H1 (cell line): ENCODE measurements around the gene COQ5. TPM values are rescaled to one million over a fixed set of nuclear protein-coding genes. Genes with fewer than 3 reads are reported as not detected.
A peak's percentile ranks its signal among the peaks of the same experiment; 100 is the strongest.

Source experiments
- CTCF ChIA-PET: fragments of 300-600 bp; sonication (Branson Sonifier 250); formaldehyde crosslinking; loops from one replicate; lab custom pipeline; 2021; ENCODE audit not compliant: partially characterized antibody; lab: Charles Lee
- POLR2A ChIA-PET: fragments of 300-600 bp; sonication (Branson Sonifier 250); formaldehyde crosslinking; loops from one replicate; lab custom pipeline; 2021; ENCODE audit warnings: inconsistent platforms; ENCODE audit not compliant: partially characterized antibody; lab: Charles Lee
- DNase-seq, 2 experiments: peaks; one replicate each; pipeline versions ENCODE4 v3.0.0 to v3.0.0-alpha.2; 2010 to 2022; ENCODE audit warnings: low spot score in 2 of 2, low read depth in 1 of 2, mixed read lengths in 1 of 2
- FAIRE-seq: peaks from 2 replicates; lab custom pipeline; 2011; peaks lifted over from hg19 to GRCh38; lab: Jason Lieb, UNC
- H2AFZ ChIP-seq: 2 replicates; pipeline ENCODE4 v1.8.1; 2012; ENCODE audit warnings: low read length, inconsistent platforms
- H2AK5ac ChIP-seq: 2 replicates; pipeline ENCODE4 v1.6.1; 2013; ENCODE audit warnings: low read depth, low read length
- H2BK120ac ChIP-seq: replicated peaks from 2 replicates; pipeline ENCODE3; 2013; ENCODE audit warnings: low read depth, low read length, inconsistent platforms
- H2BK12ac ChIP-seq: 2 replicates; pipeline ENCODE4 v1.6.1; 2013; ENCODE audit warnings: low read depth, low read length
- H2BK15ac ChIP-seq: 2 replicates; pipeline ENCODE4 v1.6.1; 2013; ENCODE audit warnings: low read length
- H2BK20ac ChIP-seq: 2 replicates; pipeline ENCODE4 v1.6.1; 2013; ENCODE audit warnings: low read length
- H2BK5ac ChIP-seq: 2 replicates; pipeline ENCODE4 v1.6.1; 2013; ENCODE audit warnings: low read depth, low read length
- H3K14ac ChIP-seq: 2 replicates; pipeline ENCODE4 v1.6.1; 2013; ENCODE audit warnings: inconsistent platforms; ENCODE audit not compliant: insufficient read length
- H3K18ac ChIP-seq: 2 replicates; pipeline ENCODE4 v1.6.1; 2013; ENCODE audit warnings: low read length; ENCODE audit errors: extremely low read depth
- H3K23ac ChIP-seq: 2 replicates; pipeline ENCODE4 v1.6.1; 2013; ENCODE audit warnings: inconsistent platforms; ENCODE audit not compliant: insufficient read length
- H3K23me2 ChIP-seq: 2 replicates; pipeline ENCODE4 v1.6.1; 2013; ENCODE audit warnings: low read depth, low read length
- H3K27ac ChIP-seq: 2 replicates; pipeline ENCODE4 v1.6.1; 2011; ENCODE audit warnings: low read depth, low read length, inconsistent platforms
- H3K27me3 ChIP-seq, 4 experiments: replicated peaks in 1 of 4; 1 replicate in 1 of 4; 2 replicates in 3 of 4; pipeline versions ENCODE4 v1.6.1 to v1.8.1; 2011 to 2013; ENCODE audit warnings: low read length in 3 of 4, mild to moderate bottlenecking in 3 of 4, inconsistent platforms in 2 of 4, mixed read lengths in 2 of 4, moderate library complexity in 1 of 4; ENCODE audit not compliant: control insufficient read depth in 3 of 4, insufficient read depth in 3 of 4; ENCODE audit errors: extremely low read depth in 1 of 4
- H3K36me3 ChIP-seq, 4 experiments: 2 replicates each; pipeline versions ENCODE4 v1.6.1 to v1.8.1; 2011 to 2013; ENCODE audit warnings: mild to moderate bottlenecking in 4 of 4, low read length in 3 of 4, moderate library complexity in 2 of 4, control low read depth in 1 of 4, inconsistent platforms in 1 of 4; ENCODE audit not compliant: insufficient read depth in 4 of 4, control insufficient read depth in 2 of 4
- H3K4ac ChIP-seq: replicated peaks from 2 replicates; pipeline ENCODE3; 2013; ENCODE audit warnings: low read length, low read depth, mixed read lengths, inconsistent platforms; ENCODE audit not compliant: insufficient read length
- H3K4me1 ChIP-seq, 4 experiments: replicated peaks in 1 of 4; 1 replicate in 1 of 4; 2 replicates in 3 of 4; pipeline versions ENCODE4 v1.6.1 to v1.8.1; 2011 to 2013; ENCODE audit warnings: low read length in 3 of 4, inconsistent platforms in 2 of 4, mixed read lengths in 1 of 4; ENCODE audit not compliant: insufficient read depth in 4 of 4, control insufficient read depth in 3 of 4
- H3K4me2 ChIP-seq, 2 experiments: 2 replicates each; pipeline versions ENCODE4 v1.6.1 to v1.8.1; 2011 to 2013; ENCODE audit warnings: low read depth in 2 of 2, low read length in 2 of 2, control low read depth in 1 of 2, inconsistent platforms in 1 of 2, mild to moderate bottlenecking in 1 of 2; ENCODE audit not compliant: insufficient read depth in 1 of 2
- H3K4me3 ChIP-seq, 4 experiments: fragments of 200-600, 300-600 bp in 1 of 4; sonication (generic), shearing (Covaris generic), sonication (Bioruptor Twin) in 1 of 4; 2 replicates each; pipeline versions ENCODE4 v1.5.1 to v1.8.1; 2011 to 2016; ENCODE audit warnings: low read length in 4 of 4, low read depth in 3 of 4, control low read depth in 2 of 4, inconsistent platforms in 2 of 4, mild to moderate bottlenecking in 2 of 4, mixed read lengths in 1 of 4, moderate library complexity in 1 of 4; ENCODE audit not compliant: insufficient read depth in 2 of 4; ENCODE audit errors: extremely low read depth in 1 of 4
- H3K56ac ChIP-seq: replicated peaks from 2 replicates; pipeline ENCODE3; 2013; ENCODE audit warnings: low read depth, mild to moderate bottlenecking, mixed read lengths, low read length, inconsistent platforms; ENCODE audit not compliant: insufficient read length
- H3K79me1 ChIP-seq: 2 replicates; pipeline ENCODE4 v1.6.1; 2013; ENCODE audit warnings: low read depth, low read length, control low read depth
- H3K79me2 ChIP-seq, 2 experiments: 2 replicates each; pipeline versions ENCODE4 v1.6.1 to v1.8.1; 2012 to 2013; ENCODE audit warnings: low read length in 2 of 2, mild to moderate bottlenecking in 2 of 2, inconsistent platforms in 1 of 2; ENCODE audit not compliant: insufficient read depth in 2 of 2, control insufficient read depth in 1 of 2
- H3K9ac ChIP-seq, 4 experiments: replicated peaks in 1 of 4; 1 replicate in 1 of 4; 2 replicates in 3 of 4; pipeline versions ENCODE4 v1.6.1 to v1.8.1; 2011 to 2013; ENCODE audit warnings: low read depth in 3 of 4, low read length in 3 of 4, control low read depth in 2 of 4, mild to moderate bottlenecking in 2 of 4, moderate library complexity in 2 of 4, inconsistent platforms in 1 of 4; ENCODE audit errors: extremely low read depth in 1 of 4
- H3K9me3 ChIP-seq, 2 experiments: 2 replicates each; pipeline versions ENCODE4 v1.6.1 to v1.8.1; 2012 to 2013; ENCODE audit warnings: mild to moderate bottlenecking in 2 of 2, moderate library complexity in 2 of 2, control low read depth in 1 of 2, inconsistent platforms in 1 of 2, low read depth in 1 of 2, low read length in 1 of 2, mixed read lengths in 1 of 2; ENCODE audit not compliant: insufficient read depth in 2 of 2
- H4K20me1 ChIP-seq, 2 experiments: replicated peaks in 1 of 2; 2 replicates each; pipeline versions ENCODE3 to v1.8.1; 2011 to 2013; ENCODE audit warnings: inconsistent platforms in 2 of 2, low read length in 2 of 2, mild to moderate bottlenecking in 1 of 2; ENCODE audit not compliant: insufficient read depth in 2 of 2, control insufficient read depth in 1 of 2
- H4K5ac ChIP-seq: 2 replicates; pipeline ENCODE4 v1.6.1; 2013; ENCODE audit warnings: low read length, low read depth, mixed read lengths, inconsistent platforms; ENCODE audit not compliant: insufficient read length
- H4K8ac ChIP-seq: 2 replicates; pipeline ENCODE4 v1.8.0; 2013; ENCODE audit warnings: mild to moderate bottlenecking, moderate library complexity, low read length, inconsistent platforms; ENCODE audit not compliant: insufficient read depth; ENCODE audit errors: extremely low read depth
- H4K91ac ChIP-seq: replicated peaks from 2 replicates; pipeline ENCODE3; 2013; ENCODE audit warnings: low read length, mixed read lengths, inconsistent platforms; ENCODE audit not compliant: insufficient read length
- CHD1 ChIP-seq: IDR thresholded peaks from 2 replicates; pipeline ENCODE4 v1.6.1; 2012; ENCODE audit warnings: low read depth, low read length, improper control_type of control experiment
- WGBS, 2 experiments: shearing (Covaris generic) in 1 of 2; methylation state at CpG; one replicate each; pipeline versions ENCODE4 v1.1.6 to v1.1.7; 2013 to 2015; ENCODE audit warnings: low lambda C conversion rate in 2 of 2, mixed read lengths in 2 of 2, inconsistent platforms in 1 of 2, low coverage in 1 of 2, missing lambda C conversion rate in 1 of 2; ENCODE audit not compliant: insufficient replicate concordance in 2 of 2, insufficient coverage in 1 of 2, insufficient read length in 1 of 2; ENCODE audit errors: extremely low coverage in 1 of 2, missing lambda C conversion rate in 1 of 2; 5-methylcytosine and 5-hydroxymethylcytosine counted together
- polyA plus RNA-seq, 7 experiments: library from polyadenylated mRNA; depleted of rRNA in 3 of 7; stranded (reverse) in 5 of 7; unstranded in 2 of 7; fragments of >200 nt in 5 of 7; fragments of 200-250 nt in 2 of 7; gene quantifications; 1 replicate in 5 of 7; 2 replicates in 1 of 7; 4 replicates in 1 of 7; pipeline versions ENCODE4 v1.2.1 to v1.2.3, GENCODE V29; 2011 to 2013; ENCODE audit warnings: missing spikeins in 2 of 7, mixed read lengths in 2 of 7
- total RNA-seq: library from RNA; stranded (reverse); fragmentation: NEBNext Ultra II Directional; extraction: Animal tissue kit (Norgen Biotek cat#: 25700); gene quantifications from 2 replicates; pipeline ENCODE4 v1.2.1, GENCODE V29; 2021
- TF ChIP-seq, protein P1 (sequence below): IDR thresholded peaks from 2 replicates; pipeline ENCODE4 v1.6.1; 2012; ENCODE audit warnings: low read length, inconsistent platforms

Gene COQ5
- total and polyA plus RNA-seq, 2 of the 8 experiments (the other 6 are each of a cell fraction or from before 2014, with no cell fraction given), result 35.1 to 35.8 TPM

DNA sequence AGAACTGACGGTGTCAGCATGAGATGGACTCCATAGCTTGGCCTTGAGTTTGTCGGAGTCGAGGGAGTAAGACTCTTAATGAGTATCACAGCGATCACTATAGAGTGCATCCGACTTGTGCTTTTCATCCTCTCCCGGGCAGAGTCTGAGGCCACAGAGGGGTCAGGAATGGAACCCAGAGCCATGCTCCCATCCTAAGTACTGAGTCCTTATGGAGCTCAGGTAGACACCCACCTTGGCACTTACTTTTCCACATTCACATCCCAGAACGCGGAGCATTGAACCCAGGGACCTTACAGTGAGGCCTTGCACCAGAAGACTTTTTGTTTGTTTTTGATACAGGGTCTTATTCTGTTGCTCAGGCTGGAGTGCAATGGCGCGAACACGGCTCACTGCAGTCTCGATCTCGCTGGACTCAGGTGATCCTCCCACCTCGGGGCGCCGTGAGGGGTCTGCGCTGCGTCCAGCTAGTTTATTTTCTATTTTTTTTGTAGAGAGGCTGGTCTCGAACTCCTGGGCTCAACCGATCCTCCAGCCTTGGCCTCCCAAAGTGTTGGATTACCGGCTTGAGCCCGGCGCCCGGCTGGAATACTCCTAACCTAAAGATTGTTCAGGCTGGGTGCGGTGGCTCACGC lies 58.7 kb downstream of the COQ5 start:
- TF ChIP-seq, protein P1, sequence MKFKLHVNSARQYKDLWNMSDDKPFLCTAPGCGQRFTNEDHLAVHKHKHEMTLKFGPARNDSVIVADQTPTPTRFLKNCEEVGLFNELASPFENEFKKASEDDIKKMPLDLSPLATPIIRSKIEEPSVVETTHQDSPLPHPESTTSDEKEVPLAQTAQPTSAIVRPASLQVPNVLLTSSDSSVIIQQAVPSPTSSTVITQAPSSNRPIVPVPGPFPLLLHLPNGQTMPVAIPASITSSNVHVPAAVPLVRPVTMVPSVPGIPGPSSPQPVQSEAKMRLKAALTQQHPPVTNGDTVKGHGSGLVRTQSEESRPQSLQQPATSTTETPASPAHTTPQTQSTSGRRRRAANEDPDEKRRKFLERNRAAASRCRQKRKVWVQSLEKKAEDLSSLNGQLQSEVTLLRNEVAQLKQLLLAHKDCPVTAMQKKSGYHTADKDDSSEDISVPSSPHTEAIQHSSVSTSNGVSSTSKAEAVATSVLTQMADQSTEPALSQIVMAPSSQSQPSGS, result 0 out of 2 replicates have a peak, but pooled peaks have one; percentile 41
- no peak for TF ChIP-seq CHD1
- Histone ChIP-seq H3K23ac (no peak overlapping the region), H2BK15ac (peak overlapping the region; percentile 94; the same call in 1 of the 2 replicates), H3K23me2 (peaks cover 5% of the 10 kb centered on the region), H2BK120ac (no peak overlapping the region), H3K18ac (peak overlapping the region; percentile 91), H3K4me3 (peak overlapping the region; percentile 76 to 97 (median 78)), H4K20me1 (peaks cover 10 to 11% of the 10 kb centered on the region in 2 experiments), H2BK5ac (peak overlapping the region; percentile 53; the same call in 1 of the 2 replicates), H2AK5ac (no peak overlapping the region), H4K91ac (no peak overlapping the region), H3K9me3 (no peaks in the 10 kb centered on the region), H2BK12ac (peak overlapping the region; percentile 61; the same call in 1 of the 2 replicates), H3K4me2 (peak overlapping the region; percentile 76 to 78), H3K56ac (no peak overlapping the region), H4K5ac (no peak overlapping the region), H2BK20ac (no peak overlapping the region), H2AFZ (peak overlapping the region; percentile 47; the same call in 1 of the 2 replicates), H3K79me1 (no peaks in the 10 kb centered on the region), H3K36me3 (peaks cover 3 to 11% (median 6%) of the 10 kb centered on the region in 4 experiments; a peak in 5 of 8 replicates), H3K9ac (peak overlapping the region in 3 of 4 experiments; percentile 24 to 96 (median 45); a peak in 5 of 7 replicates), H3K14ac (no peak overlapping the region), H4K8ac (no peak overlapping the region), H3K4ac (no peak overlapping the region), H3K79me2 (peaks cover 0 to 38% of the 10 kb centered on the region in 2 experiments; a peak in 3 of 4 replicates), H3K27me3 (no peaks in the 10 kb centered on the region), H3K27ac (no peak overlapping the region), H3K4me1 (peaks cover 0 to 5% (median 0%) of the 10 kb centered on the region in 4 experiments; a peak in 2 of 7 replicates)
- FAIRE-seq (no peak), DNase-seq (no peak)
- CTCF ChIA-PET, result interaction anchor here (0.7 to 9.0 kb wide), 13 partner anchors 9 to 113 kb away, joined by 3 to 152 read pairs (median 4); partner anchors contain the start of gene DYNLL1
- 68% methylated on average over 26 of the region's 26 CpGs; no CpG with 5 or more reads in 1 of the 2 experiments for WGBS, 2 experiments
- POLR2A ChIA-PET, result interaction anchor here (0.7 to 18.7 kb wide), 11 partner anchors 8 to 178 kb away, joined by 3 to 365 read pairs (median 7); partner anchors contain the start of genes COQ5, DYNLL1, GATC and PLA2G1B
